SK-N-SH (cell line): ENCODE results near the gene IBTK. TPM values are rescaled to one million over a fixed set of nuclear protein-coding genes. Genes with fewer than 3 reads are reported as not detected.

ENCODE experiments used
- CTCF ChIA-PET: fragments of 300-600, 350-600 bp; formaldehyde crosslinking; extraction: SDS; loops from one replicate; lab custom pipeline; 2021; lab: Yijun Ruan, JAX
- POLR2A ChIA-PET: fragments of 350-600 bp; sonication (Branson Sonifier 250); formaldehyde crosslinking; extraction: SDS; loops from one replicate; lab custom pipeline; 2020; ENCODE audit warnings: antibody characterized with exemption, inconsistent platforms; lab: Yijun Ruan, JAX
- DNase-seq: peaks from one replicate; pipeline ENCODE4 v3.0.0; 2012
- H2AFZ ChIP-seq: fragments of 200-600 bp; sonication (generic); 2 replicates; pipeline ENCODE4 v1.8.1; 2016; ENCODE audit warnings: antibody characterized with exemption, mild to moderate bottlenecking, low read depth
- H3F3A ChIP-seq: fragments of 200-600 bp; sonication (generic); replicated peaks from 2 replicates; pipeline ENCODE3; 2016; ENCODE audit warnings: antibody characterized with exemption, mild to moderate bottlenecking; ENCODE audit not compliant: insufficient read depth
- H3K27ac ChIP-seq, 2 experiments: fragments of 200-500 bp in 1 of 2; fragments of 200-600 bp in 1 of 2; sonication (Bioruptor generic) in 1 of 2; sonication (generic), shearing (Covaris generic) in 1 of 2; 2 replicates each; pipeline versions ENCODE4 v1.5.1 to v1.6.1; 2014 to 2016; ENCODE audit warnings: low read depth in 2 of 2, inconsistent platforms in 1 of 2, low read length in 1 of 2, mild to moderate bottlenecking in 1 of 2, mixed read lengths in 1 of 2
- H3K27me3 ChIP-seq: fragments of 200-600 bp; sonication (generic), shearing (Covaris generic); 2 replicates; pipeline ENCODE4 v1.6.1; 2016; ENCODE audit warnings: mixed run types; ENCODE audit not compliant: insufficient read depth
- H3K36me3 ChIP-seq, 2 experiments: fragments of 200-500 bp in 1 of 2; fragments of 200-600 bp in 1 of 2; sonication (Bioruptor generic) in 1 of 2; sonication (generic) in 1 of 2; replicated peaks in 1 of 2; 2 replicates each; pipeline versions ENCODE3 to v1.5.1; 2014 to 2016; ENCODE audit warnings: low read length in 1 of 2, mild to moderate bottlenecking in 1 of 2; ENCODE audit not compliant: insufficient read depth in 2 of 2, control insufficient read depth in 1 of 2
- H3K4me1 ChIP-seq, 2 experiments: fragments of 200-500 bp in 1 of 2; fragments of 200-600 bp in 1 of 2; sonication (Bioruptor generic) in 1 of 2; sonication (generic), shearing (Covaris generic) in 1 of 2; 2 replicates each; pipeline versions ENCODE4 v1.5.1 to v1.6.1; 2014 to 2016; ENCODE audit warnings: low read depth in 1 of 2, low read length in 1 of 2, mixed run types in 1 of 2; ENCODE audit not compliant: insufficient read depth in 2 of 2, control insufficient read depth in 1 of 2
- H3K4me2 ChIP-seq: fragments of 200-600 bp; sonication (generic), shearing (Covaris generic); 2 replicates; pipeline ENCODE4 v1.6.1; 2017; ENCODE audit warnings: mixed run types
- H3K4me3 ChIP-seq, 2 experiments: fragments of 200-500 bp in 1 of 2; fragments of 200-600 bp in 1 of 2; sonication (Bioruptor generic) in 1 of 2; sonication (generic), shearing (Covaris generic) in 1 of 2; 2 replicates each; pipeline versions ENCODE4 v1.5.1 to v1.8.1; 2014 to 2016; ENCODE audit warnings: low read depth in 2 of 2, inconsistent platforms in 1 of 2, low read length in 1 of 2, mild to moderate bottlenecking in 1 of 2, mixed read lengths in 1 of 2, moderate library complexity in 1 of 2
- H3K79me2 ChIP-seq: fragments of 200-600 bp; sonication (generic); 2 replicates; pipeline ENCODE4 v1.8.1; 2017; ENCODE audit warnings: mild to moderate bottlenecking; ENCODE audit not compliant: insufficient read depth
- H3K9ac ChIP-seq: fragments of 200-600 bp; sonication (generic); 2 replicates; pipeline ENCODE4 v1.6.1; 2017; ENCODE audit warnings: mixed run types
- H3K9me2 ChIP-seq: fragments of 200-600 bp; sonication (generic); 2 replicates; pipeline ENCODE4 v1.6.1; 2017; ENCODE audit warnings: mixed run types
- H3K9me3 ChIP-seq: fragments of 200-600 bp; sonication (generic); 2 replicates; pipeline ENCODE4 v1.6.1; 2017; ENCODE audit warnings: mixed run types, mild to moderate bottlenecking, moderate library complexity
- H4K20me1 ChIP-seq: fragments of 200-600 bp; sonication (generic); 2 replicates; pipeline ENCODE4 v1.6.1; 2017; ENCODE audit warnings: mild to moderate bottlenecking, mixed run types; ENCODE audit not compliant: insufficient read depth
- CHD2 ChIP-seq: fragments of 150-350 bp; IDR thresholded peaks from 2 replicates; pipeline ENCODE4 v1.6.1; 2018; ENCODE audit warnings: low read length; ENCODE audit not compliant: partially characterized antibody
- ELF1 ChIP-seq: IDR thresholded peaks from 2 replicates; pipeline ENCODE4 v1.4.0; 2012
- FOSL2 ChIP-seq: IDR thresholded peaks from 2 replicates; pipeline ENCODE4 v1.4.0; 2012; ENCODE audit warnings: low read depth, mild to moderate bottlenecking, moderate library complexity, borderline replicate concordance
- FOXJ3 ChIP-seq: sonication (generic); formaldehyde crosslinking; IDR thresholded peaks from 2 replicates; pipeline ENCODE4 v1.5.1; 2020; ENCODE audit warnings: mild to moderate bottlenecking, missing genetic modification reagents
- GABPA ChIP-seq: IDR thresholded peaks from 2 replicates; pipeline ENCODE4 v1.4.0; 2012; ENCODE audit warnings: low read depth, mild to moderate bottlenecking
- IRF3 ChIP-seq: fragments of 150-350 bp; IDR thresholded peaks from 2 replicates; pipeline ENCODE4 v1.6.1; 2016; ENCODE audit warnings: mild to moderate bottlenecking, low read depth, low read length
- MAX ChIP-seq: IDR thresholded peaks from 2 replicates; pipeline ENCODE4 v1.4.0; 2012; ENCODE audit warnings: low read depth
- MXI1 ChIP-seq: IDR thresholded peaks from 2 replicates; pipeline ENCODE4 v1.6.1; 2012; ENCODE audit warnings: mild to moderate bottlenecking, low read depth, low read length, improper control_type of control experiment
- NFIC ChIP-seq: IDR thresholded peaks from 2 replicates; pipeline ENCODE4 v1.4.0; 2012; ENCODE audit warnings: borderline replicate concordance
- NRF1 ChIP-seq: IDR thresholded peaks from 2 replicates; pipeline ENCODE4 v1.6.1; 2012; ENCODE audit warnings: low read depth, mild to moderate bottlenecking, low read length
- POLR2AphosphoS5 ChIP-seq: IDR thresholded peaks from 2 replicates; pipeline ENCODE4 v1.6.1; 2012; ENCODE audit warnings: low read depth, low read length
- RAD21 ChIP-seq: IDR thresholded peaks from 2 replicates; pipeline ENCODE4 v1.6.1; 2012; ENCODE audit warnings: mild to moderate bottlenecking, low read length
- RCOR1 ChIP-seq: fragments of 150-350 bp; IDR thresholded peaks from 2 replicates; pipeline ENCODE4 v1.6.1; 2017; ENCODE audit warnings: antibody characterized with exemption, low read length
- SIN3A ChIP-seq: IDR thresholded peaks from 2 replicates; pipeline ENCODE4 v1.6.1; 2012; ENCODE audit warnings: low read depth, mild to moderate bottlenecking, low read length, moderate library complexity, borderline replicate concordance
- TCF12 ChIP-seq: IDR thresholded peaks from 2 replicates; pipeline ENCODE4 v1.4.0; 2012
- USF2 ChIP-seq: fragments of 150-350 bp; IDR thresholded peaks from 2 replicates; pipeline ENCODE4 v1.6.1; 2017; ENCODE audit warnings: antibody characterized with exemption, low read length, low read depth, borderline replicate concordance
- YY1 ChIP-seq: IDR thresholded peaks from 2 replicates; pipeline ENCODE4 v1.4.0; 2012; ENCODE audit warnings: low read depth, mild to moderate bottlenecking
- ZBTB33 ChIP-seq: IDR thresholded peaks from 2 replicates; pipeline ENCODE4 v1.4.0; 2012; ENCODE audit warnings: low read depth, borderline replicate concordance
- WGBS: methylation state at CpG from one replicate; pipeline ENCODE4 v1.1.6; 2017; ENCODE audit warnings: low lambda C conversion rate; 5-methylcytosine and 5-hydroxymethylcytosine counted together
- polyA plus RNA-seq, 3 experiments: library from polyadenylated mRNA; depleted of rRNA; stranded (reverse); fragments of >200 nt; gene quantifications; 2 replicates each; pipeline ENCODE4 v1.2.3, GENCODE V29; 2012

The IBTK gene
- polyA plus RNA-seq, 1 of the 3 experiments (the other 2 are of a cell fraction): 9.5 TPM

GRCh38 chr6:82211326-82211725, 36.2 kb downstream of the IBTK start:
- H4K20me1 ChIP-seq: no peaks in the 10 kb centered on the region
- H3F3A ChIP-seq: peaks cover 18% of the 10 kb centered on the region
- WGBS: 92% methylated on average over 2 of the region's 2 CpGs
- peaks cover 71 to 87% of the 10 kb centered on the region in 2 experiments for H3K36me3 ChIP-seq
- H3K9me3 ChIP-seq: no peaks in the 10 kb centered on the region
- no peak overlapping the region for H3K9ac ChIP-seq
- H3K4me2 ChIP-seq: no peak overlapping the region
- CTCF ChIA-PET: interaction anchor here (1.0 kb wide), 1 partner anchor 856 kb away, joined by 4 read pairs; the partner anchor contains the start of gene DOP1A
- peaks cover 3 to 6% of the 10 kb centered on the region in 2 experiments; a peak in 2 of 4 replicates for H3K4me1 ChIP-seq
- no peak overlapping the region for H3K27ac ChIP-seq
- H3K4me3 ChIP-seq: no peak overlapping the region
- no peaks in the 10 kb centered on the region for H3K9me2 ChIP-seq
- H3K27me3 ChIP-seq: no peaks in the 10 kb centered on the region
- peaks cover 6% of the 10 kb centered on the region for H3K79me2 ChIP-seq
- no peak for DNase-seq
- H2AFZ ChIP-seq: no peak overlapping the region
- TF ChIP-seq ZBTB33: no peak
- no peak for TF ChIP-seq FOSL2
- no peak for TF ChIP-seq ELF1
- TF ChIP-seq RAD21: no peak
- no peak for TF ChIP-seq NRF1
- no peak for TF ChIP-seq IRF3
- no peak for TF ChIP-seq POLR2AphosphoS5
- no peak for TF ChIP-seq USF2
- TF ChIP-seq FOXJ3 (CRISPR knock-in tag): no peak
- no peak for TF ChIP-seq SIN3A
- no peak for TF ChIP-seq RCOR1
- no peak for TF ChIP-seq YY1
- TF ChIP-seq CHD2: no peak
- no peak for TF ChIP-seq MAX
- no peak for TF ChIP-seq NFIC
- no peak for TF ChIP-seq TCF12
- no peak for TF ChIP-seq MXI1
- TF ChIP-seq GABPA: no peak
- POLR2A ChIA-PET: no interaction called here
